ENCODE results near the gene PRDM7. TPM values are rescaled to one million over a fixed set of nuclear protein-coding genes. Genes with fewer than 3 reads are reported as not detected.

The PRDM7 gene
- total RNA-seq, 2 experiments from 2014 or later, result not detected

- ChIA-PET CTCF (interaction anchor here (1.1 kb wide), 1 partner anchor 9 kb away, joined by 3 read pairs; no protein-coding TSS in a partner anchor), POLR2A (no interaction called here)
- H3K9me3 Mint-ChIP-seq, result peaks cover 21% of the 10 kb centered on the region
- no peak overlapping the region for H3K4me3 Mint-ChIP-seq
- no peak overlapping the region for H3K27ac Mint-ChIP-seq
- H3K4me1 Mint-ChIP-seq, result no peaks in the 10 kb centered on the region
- no peaks in the 10 kb centered on the region for H3K36me3 Mint-ChIP-seq (ENCODE audit: low read depth)
- no peak for DNase-seq
- H3K27me3 Mint-ChIP-seq, result peaks cover under 1% of the 10 kb centered on the region
These were observed 22.6 kb downstream of the PRDM7 start for GRCh38 chr16:90054554-90054953.

- H3K4me1 Mint-ChIP-seq, result no peaks in the 10 kb centered on the region
- H3K27ac Mint-ChIP-seq, result no peak overlapping the region
- H3K9me3 Mint-ChIP-seq, result peaks cover 21% of the 10 kb centered on the region
- H3K36me3 Mint-ChIP-seq (ENCODE audit: low read depth), result no peaks in the 10 kb centered on the region
- H3K27me3 Mint-ChIP-seq, result no peaks in the 10 kb centered on the region
- ChIA-PET POLR2A (no interaction called here), CTCF (interaction anchor here (1.1 kb wide), 1 partner anchor 8 kb away, joined by 3 read pairs; no protein-coding TSS in a partner anchor)
- no peak for DNase-seq
- H3K4me3 Mint-ChIP-seq, result no peak overlapping the region
These were observed 23.1 kb downstream of the PRDM7 start for GRCh38 chr16:90053902-90054500.

DNA sequence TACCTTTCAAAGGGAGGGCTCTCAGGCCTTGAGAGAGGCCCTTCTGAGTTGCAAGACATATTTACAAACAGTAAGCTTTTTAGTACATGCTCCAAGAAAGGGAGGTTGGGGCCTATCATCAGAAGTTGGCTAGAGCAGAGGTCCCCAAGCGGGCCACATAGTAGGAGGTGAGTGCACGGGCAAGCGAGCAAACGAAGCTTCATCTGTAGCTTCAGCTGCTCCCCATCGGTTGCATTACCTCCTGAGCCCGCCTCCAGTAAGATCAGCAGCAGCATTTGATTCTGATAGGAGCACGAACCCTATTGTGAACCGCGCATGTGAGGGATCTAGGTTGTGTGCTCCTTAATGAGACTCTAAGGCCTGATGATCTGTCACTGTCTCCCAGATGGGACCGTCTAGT is 26.2 kb downstream of the PRDM7 start:
- H3K9me3 Mint-ChIP-seq, result peaks cover 21% of the 10 kb centered on the region
- POLR2A ChIA-PET, result no interaction called here
- no peak overlapping the region for H3K27ac Mint-ChIP-seq
- H3K4me1 Mint-ChIP-seq, result peaks cover 3% of the 10 kb centered on the region
- no peak overlapping the region for H3K4me3 Mint-ChIP-seq
- CTCF ChIA-PET, result interaction anchor here (1.2 kb wide), 1 partner anchor 32 kb away, joined by 3 read pairs; no protein-coding TSS in a partner anchor
- DNase-seq, result no peak
- H3K27me3 Mint-ChIP-seq, result peaks cover 4% of the 10 kb centered on the region
- H3K36me3 Mint-ChIP-seq (ENCODE audit: low read depth), result no peaks in the 10 kb centered on the region

DNA sequence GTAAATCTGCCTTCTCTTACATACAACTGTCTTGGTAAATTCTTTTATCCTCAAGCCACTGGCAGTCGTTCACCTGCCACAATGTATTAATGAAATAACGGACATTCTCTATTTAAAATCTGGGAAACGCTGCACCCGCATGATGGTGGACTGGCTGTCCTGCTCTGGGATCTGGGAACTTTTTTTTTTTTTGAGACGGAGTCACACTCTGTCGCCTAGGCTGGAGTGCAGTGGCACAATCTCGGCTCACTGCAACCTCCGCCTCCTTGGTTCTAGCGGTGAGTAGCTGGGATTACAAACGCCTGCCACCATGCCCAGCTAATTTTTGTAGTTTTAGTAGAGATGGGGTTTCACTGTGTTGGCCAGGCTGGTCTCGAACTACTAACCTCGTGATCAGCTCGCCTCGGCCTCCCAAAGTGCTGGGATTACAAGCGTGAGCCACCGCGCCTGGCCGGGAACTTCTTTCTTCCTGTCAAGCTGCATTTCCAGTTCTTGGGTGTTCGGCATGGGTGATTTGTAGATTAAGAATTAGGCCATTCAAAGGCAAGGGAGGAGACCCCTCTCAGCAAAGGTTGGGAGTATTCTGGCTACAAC is 28.3 kb downstream of the PRDM7 start:
- Mint-ChIP-seq H3K27me3 (peaks cover 4% of the 10 kb centered on the region), H3K27ac (no peak overlapping the region), H3K4me3 (no peak overlapping the region), H3K9me3 (peaks cover 8% of the 10 kb centered on the region), H3K4me1 (peaks cover 3% of the 10 kb centered on the region), H3K36me3 (ENCODE audit: low read depth) (no peaks in the 10 kb centered on the region)
- CTCF ChIA-PET, result no interaction called here
- no peak for DNase-seq
- POLR2A ChIA-PET, result interaction anchor here (0.6 kb wide), 1 partner anchor 52 kb away, joined by 8 read pairs; no protein-coding TSS in a partner anchor

- Mint-ChIP-seq H3K36me3 (ENCODE audit: low read depth) (no peaks in the 10 kb centered on the region), H3K27ac (no peak overlapping the region), H3K9me3 (peaks cover 5% of the 10 kb centered on the region), H3K4me3 (no peak overlapping the region), H3K4me1 (peaks cover 3% of the 10 kb centered on the region), H3K27me3 (peaks cover 4% of the 10 kb centered on the region)
- CTCF ChIA-PET, result no interaction called here
- POLR2A ChIA-PET, result interaction anchor here (0.6 kb wide), 1 partner anchor 51 kb away, joined by 8 read pairs; no protein-coding TSS in a partner anchor
- no peak for DNase-seq
These were observed 28.8 kb downstream of the PRDM7 start for GRCh38 chr16:90048347-90048722.

GRCh38 chr16:90047714-90048346 is 29.3 kb downstream of the PRDM7 start:
- peaks cover 4% of the 10 kb centered on the region for H3K27me3 Mint-ChIP-seq
- no peak overlapping the region for H3K4me3 Mint-ChIP-seq
- no peaks in the 10 kb centered on the region for H3K9me3 Mint-ChIP-seq
- ChIA-PET CTCF (no interaction called here), POLR2A (no interaction called here)
- no peaks in the 10 kb centered on the region for H3K36me3 Mint-ChIP-seq (ENCODE audit: low read depth)
- no peak for DNase-seq
- H3K27ac Mint-ChIP-seq, result peak overlapping the region; percentile 13
- peaks cover 3% of the 10 kb centered on the region for H3K4me1 Mint-ChIP-seq

DNA sequence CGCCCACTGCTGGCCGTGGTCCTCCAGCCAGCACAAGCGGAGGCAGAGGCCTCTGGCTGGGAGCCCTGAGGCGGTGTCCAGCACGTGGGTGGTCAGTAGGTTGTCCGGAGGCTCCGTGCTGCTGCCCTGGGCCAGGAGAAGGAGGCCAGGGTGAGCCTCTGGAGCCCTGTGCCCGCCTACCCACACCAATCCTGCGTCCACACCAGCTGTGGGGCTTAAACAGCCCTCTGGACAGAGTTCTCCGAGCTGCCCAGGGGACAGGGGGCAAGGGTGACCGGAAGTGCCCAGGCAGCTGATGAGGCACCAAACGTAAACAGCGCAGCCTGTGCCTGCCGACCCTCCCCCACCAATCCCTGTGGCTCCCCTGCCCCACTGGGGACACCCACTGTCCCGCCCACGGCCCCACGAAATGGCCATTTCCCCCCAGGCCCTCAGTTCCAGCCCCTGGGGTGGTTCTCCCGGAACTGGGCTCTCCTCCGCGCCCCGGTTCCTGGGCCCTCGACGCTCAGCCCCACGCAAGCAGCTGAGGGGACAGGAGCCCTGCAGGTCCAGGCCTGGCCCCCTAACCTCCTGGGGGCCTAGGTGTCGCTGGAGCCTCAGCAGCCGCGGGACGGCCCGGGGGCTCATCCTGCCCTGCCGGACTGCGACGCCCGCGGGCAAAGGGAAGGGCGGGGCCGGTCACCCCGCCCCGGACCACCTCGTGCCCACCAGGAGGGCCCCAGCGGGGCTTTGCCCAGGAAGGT is 30.0 kb downstream of the PRDM7 start:
- peaks cover 4% of the 10 kb centered on the region for H3K27me3 Mint-ChIP-seq
- no peak overlapping the region for H3K4me3 Mint-ChIP-seq

GRCh38 chr16:90046122-90046970 is 30.8 kb downstream of the PRDM7 start:
- H3K4me3 Mint-ChIP-seq, result no peak overlapping the region
- H3K27ac Mint-ChIP-seq, result peak overlapping the region; percentile 41
- no peaks in the 10 kb centered on the region for H3K9me3 Mint-ChIP-seq
- ChIA-PET CTCF (interaction anchor here (1.0 to 1.1 kb wide), 2 partner anchors 9 to 36 kb away, joined by 3 read pairs; no protein-coding TSS in a partner anchor), POLR2A (no interaction called here)
- H3K27me3 Mint-ChIP-seq, result peaks cover 4% of the 10 kb centered on the region
- peaks cover 3% of the 10 kb centered on the region for H3K4me1 Mint-ChIP-seq
- H3K36me3 Mint-ChIP-seq (ENCODE audit: low read depth), result no peaks in the 10 kb centered on the region
- DNase-seq, result no peak

More for the DNA sequence above, 30.0 kb downstream of the PRDM7 start:
- Mint-ChIP-seq H3K36me3 (ENCODE audit: low read depth) (no peaks in the 10 kb centered on the region), H3K4me1 (peaks cover 3% of the 10 kb centered on the region), H3K9me3 (no peaks in the 10 kb centered on the region), H3K27ac (no peak overlapping the region)
- no peak for DNase-seq
- ChIA-PET POLR2A (no interaction called here), CTCF (interaction anchor here (1.1 kb wide), 1 partner anchor 35 kb away, joined by 3 read pairs; no protein-coding TSS in a partner anchor)

- CTCF ChIA-PET, result interaction anchor here (0.8 kb wide), 1 partner anchor 9 kb away, joined by 3 read pairs; no protein-coding TSS in a partner anchor
- no peak overlapping the region for H3K27ac Mint-ChIP-seq
- POLR2A ChIA-PET, result interaction anchor here (0.6 kb wide), 1 partner anchor 40 kb away, joined by 3 read pairs; no protein-coding TSS in a partner anchor
- H3K4me1 Mint-ChIP-seq, result peaks cover 3% of the 10 kb centered on the region
- no peaks in the 10 kb centered on the region for H3K9me3 Mint-ChIP-seq
- H3K36me3 Mint-ChIP-seq (ENCODE audit: low read depth), result no peaks in the 10 kb centered on the region
- H3K27me3 Mint-ChIP-seq, result peaks cover 4% of the 10 kb centered on the region
- DNase-seq, result no peak
- H3K4me3 Mint-ChIP-seq, result no peak overlapping the region
These were observed 33.0 kb downstream of the PRDM7 start for GRCh38 chr16:90044111-90044551.

DNA sequence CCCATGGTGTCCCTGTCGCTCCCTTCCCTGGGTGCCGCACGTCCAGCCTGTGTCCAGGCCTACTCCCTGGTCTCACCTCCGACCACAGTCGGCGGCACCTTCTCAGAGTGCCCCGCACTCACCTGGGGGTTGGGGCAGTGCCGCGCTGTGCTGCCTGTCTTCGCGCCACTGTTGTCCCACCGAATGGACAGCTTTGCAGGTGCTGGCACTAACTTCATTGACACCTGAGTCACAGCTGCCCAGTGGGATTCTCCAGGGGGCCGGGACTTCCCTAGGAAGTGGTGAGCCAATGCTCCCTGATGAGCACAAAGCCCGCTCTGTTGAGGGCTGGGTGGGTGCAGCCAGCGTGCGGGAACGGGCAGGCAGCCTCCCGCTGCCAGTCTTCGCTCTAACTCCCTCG is 33.6 kb downstream of the PRDM7 start:
- no peak for DNase-seq
- no peak overlapping the region for H3K27ac Mint-ChIP-seq
- ChIA-PET CTCF (interaction anchor here (1.1 kb wide), 1 partner anchor 10 kb away, joined by 3 read pairs; no protein-coding TSS in a partner anchor), POLR2A (no interaction called here)
- H3K36me3 Mint-ChIP-seq (ENCODE audit: low read depth), result no peaks in the 10 kb centered on the region
- H3K4me1 Mint-ChIP-seq, result peaks cover 3% of the 10 kb centered on the region
- H3K9me3 Mint-ChIP-seq, result no peaks in the 10 kb centered on the region
- peaks cover 4% of the 10 kb centered on the region for H3K27me3 Mint-ChIP-seq
- H3K4me3 Mint-ChIP-seq, result no peak overlapping the region

DNA sequence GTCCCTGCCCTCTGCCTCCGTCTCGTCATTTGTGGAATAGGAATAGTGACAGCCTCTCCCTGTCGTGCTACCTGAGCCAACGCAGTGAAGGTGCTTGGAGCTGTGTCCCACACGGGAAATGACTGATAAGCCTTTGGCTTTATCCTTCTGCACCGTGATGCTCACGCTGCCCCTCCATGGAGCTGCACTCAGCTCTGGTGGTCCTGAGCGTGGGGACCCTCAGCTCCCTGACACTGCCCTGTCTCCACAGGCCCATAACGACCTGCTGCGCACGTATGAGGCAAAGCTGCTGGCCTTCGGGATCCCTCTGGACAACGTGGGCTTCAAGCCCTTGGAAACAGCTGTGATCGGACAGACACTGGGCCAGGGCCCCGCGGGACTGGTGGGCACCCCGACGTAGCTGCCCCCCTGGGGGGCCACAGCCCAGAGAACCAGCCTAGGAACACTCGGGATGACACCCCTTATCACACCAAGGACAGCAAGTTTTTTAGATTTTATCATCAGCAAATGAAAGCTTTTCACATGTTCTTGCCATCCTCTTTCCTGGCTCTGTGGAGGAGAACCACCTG is 34.1 kb downstream of the PRDM7 start:
- Mint-ChIP-seq H3K27me3 (peaks cover under 1% of the 10 kb centered on the region), H3K4me3 (no peak overlapping the region), H3K9me3 (no peaks in the 10 kb centered on the region), H3K4me1 (peaks cover under 1% of the 10 kb centered on the region), H3K27ac (no peak overlapping the region), H3K36me3 (ENCODE audit: low read depth) (no peaks in the 10 kb centered on the region)
- ChIA-PET POLR2A (no interaction called here), CTCF (interaction anchor here (0.8 to 1.1 kb wide), 2 partner anchors 10 to 182 kb away, joined by 3 read pairs; no protein-coding TSS in a partner anchor)
- DNase-seq, result no peak

All from activated CD4-positive, alpha-beta T cell treated with anti-CD3 and anti-CD28 coated beads, Interleukin-2, amount 10 ng/mL, durations not matched to agents 7 days and 5 days (primary cell).